ENCODE results near the gene CNTNAP5. TPM values are rescaled to one million over a fixed set of nuclear protein-coding genes. Genes with fewer than 3 reads are reported as not detected.

CNTNAP5 gene
- total and polyA plus RNA-seq, 9 of the 15 experiments (the other 6 are each of a cell fraction or from before 2014, with no cell fraction given), result not detected

DNA sequence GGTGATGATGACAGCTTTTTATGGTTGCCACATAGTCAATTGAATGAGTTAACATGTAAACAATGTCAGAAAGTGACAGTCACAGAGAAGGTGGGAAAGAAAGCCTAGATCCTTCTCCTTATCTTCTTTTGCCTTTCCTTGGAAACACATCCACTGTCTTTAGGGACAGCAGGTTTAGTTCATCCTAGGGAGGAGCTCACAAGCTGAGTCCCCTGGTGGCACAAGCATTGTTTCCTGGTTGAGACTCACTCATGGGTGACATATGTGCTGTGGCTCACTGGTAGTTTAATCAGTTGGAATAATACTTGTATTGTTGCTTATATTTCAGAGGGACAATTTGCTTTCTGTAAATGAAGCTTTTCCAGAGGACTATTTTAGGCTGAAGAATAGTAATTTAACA is 598.5 kb downstream of the CNTNAP5 start (continued):
- TF ChIP-seq MCM7 (IDR thresholded peaks at IDR 0.05) (no peak), ADNP (tag; IDR thresholded peaks at IDR 0.05) (no peak), CHCHD3 (CRISPR knock-in tag; IDR thresholded peaks at IDR 0.05) (no peak), PRMT5 (CRISPR knock-in tag; IDR thresholded peaks at IDR 0.05) (no peak), SRSF3 (IDR thresholded peaks at IDR 0.05; ENCODE audit: insufficient read depth, low read length) (no peak), ZFP30 (CRISPR knock-in tag; IDR thresholded peaks at IDR 0.05; ENCODE audit: borderline replicate concordance) (no peak), NFRKB (IDR thresholded peaks at IDR 0.05; ENCODE audit: low read depth) (no peak)
- TF ChIP-seq, protein P1, sequence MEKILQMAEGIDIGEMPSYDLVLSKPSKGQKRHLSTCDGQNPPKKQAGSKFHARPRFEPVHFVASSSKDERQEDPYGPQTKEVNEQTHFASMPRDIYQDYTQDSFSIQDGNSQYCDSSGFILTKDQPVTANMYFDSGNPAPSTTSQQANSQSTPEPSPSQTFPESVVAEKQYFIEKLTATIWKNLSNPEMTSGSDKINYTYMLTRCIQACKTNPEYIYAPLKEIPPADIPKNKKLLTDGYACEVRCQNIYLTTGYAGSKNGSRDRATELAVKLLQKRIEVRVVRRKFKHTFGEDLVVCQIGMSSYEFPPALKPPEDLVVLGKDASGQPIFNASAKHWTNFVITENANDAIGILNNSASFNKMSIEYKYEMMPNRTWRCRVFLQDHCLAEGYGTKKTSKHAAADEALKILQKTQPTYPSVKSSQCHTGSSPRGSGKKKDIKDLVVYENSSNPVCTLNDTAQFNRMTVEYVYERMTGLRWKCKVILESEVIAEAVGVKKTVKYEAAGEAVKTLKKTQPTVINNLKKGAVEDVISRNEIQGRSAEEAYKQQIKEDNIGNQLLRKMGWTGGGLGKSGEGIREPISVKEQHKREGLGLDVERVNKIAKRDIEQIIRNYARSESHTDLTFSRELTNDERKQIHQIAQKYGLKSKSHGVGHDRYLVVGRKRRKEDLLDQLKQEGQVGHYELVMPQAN (IDR thresholded peaks at IDR 0.05; ENCODE audit: borderline replicate concordance), result no peak
- TF ChIP-seq, protein P2, sequence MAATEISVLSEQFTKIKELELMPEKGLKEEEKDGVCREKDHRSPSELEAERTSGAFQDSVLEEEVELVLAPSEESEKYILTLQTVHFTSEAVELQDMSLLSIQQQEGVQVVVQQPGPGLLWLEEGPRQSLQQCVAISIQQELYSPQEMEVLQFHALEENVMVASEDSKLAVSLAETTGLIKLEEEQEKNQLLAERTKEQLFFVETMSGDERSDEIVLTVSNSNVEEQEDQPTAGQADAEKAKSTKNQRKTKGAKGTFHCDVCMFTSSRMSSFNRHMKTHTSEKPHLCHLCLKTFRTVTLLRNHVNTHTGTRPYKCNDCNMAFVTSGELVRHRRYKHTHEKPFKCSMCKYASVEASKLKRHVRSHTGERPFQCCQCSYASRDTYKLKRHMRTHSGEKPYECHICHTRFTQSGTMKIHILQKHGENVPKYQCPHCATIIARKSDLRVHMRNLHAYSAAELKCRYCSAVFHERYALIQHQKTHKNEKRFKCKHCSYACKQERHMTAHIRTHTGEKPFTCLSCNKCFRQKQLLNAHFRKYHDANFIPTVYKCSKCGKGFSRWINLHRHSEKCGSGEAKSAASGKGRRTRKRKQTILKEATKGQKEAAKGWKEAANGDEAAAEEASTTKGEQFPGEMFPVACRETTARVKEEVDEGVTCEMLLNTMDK (IDR thresholded peaks at IDR 0.05; ENCODE audit: borderline replicate concordance, insufficient read depth, low read depth, low read length, poor library complexity, severe bottlenecking), result no peak

Measured in K562 (cell line).